ENCODE results near the gene SYT1.

GRCh38 chr12:78916845-78917480, 52.4 kb downstream of the SYT1 start:
- TF ChIP-seq POLR2A (IDR thresholded peaks at IDR 0.05) (no peak), CTCF (IDR thresholded peaks at IDR 0.05) (no peak), POLR2AphosphoS5 (IDR thresholded peaks at IDR 0.05) (no peak)

Measured in prostate gland (tissue), 2 donors.